GM12873 (cell line): ENCODE results near the gene SYNJ2.

Source experiments
- TF ChIP-seq, protein P1 (sequence below): IDR thresholded peaks from 2 replicates; pipeline ENCODE4 v1.5.1; 2012; ENCODE audit warnings: low read depth, mild to moderate bottlenecking, moderate library complexity, low read length, control low read depth; ENCODE audit not compliant: insufficient read depth; ENCODE audit errors: missing control alignments

SYNJ2 gene

DNA sequence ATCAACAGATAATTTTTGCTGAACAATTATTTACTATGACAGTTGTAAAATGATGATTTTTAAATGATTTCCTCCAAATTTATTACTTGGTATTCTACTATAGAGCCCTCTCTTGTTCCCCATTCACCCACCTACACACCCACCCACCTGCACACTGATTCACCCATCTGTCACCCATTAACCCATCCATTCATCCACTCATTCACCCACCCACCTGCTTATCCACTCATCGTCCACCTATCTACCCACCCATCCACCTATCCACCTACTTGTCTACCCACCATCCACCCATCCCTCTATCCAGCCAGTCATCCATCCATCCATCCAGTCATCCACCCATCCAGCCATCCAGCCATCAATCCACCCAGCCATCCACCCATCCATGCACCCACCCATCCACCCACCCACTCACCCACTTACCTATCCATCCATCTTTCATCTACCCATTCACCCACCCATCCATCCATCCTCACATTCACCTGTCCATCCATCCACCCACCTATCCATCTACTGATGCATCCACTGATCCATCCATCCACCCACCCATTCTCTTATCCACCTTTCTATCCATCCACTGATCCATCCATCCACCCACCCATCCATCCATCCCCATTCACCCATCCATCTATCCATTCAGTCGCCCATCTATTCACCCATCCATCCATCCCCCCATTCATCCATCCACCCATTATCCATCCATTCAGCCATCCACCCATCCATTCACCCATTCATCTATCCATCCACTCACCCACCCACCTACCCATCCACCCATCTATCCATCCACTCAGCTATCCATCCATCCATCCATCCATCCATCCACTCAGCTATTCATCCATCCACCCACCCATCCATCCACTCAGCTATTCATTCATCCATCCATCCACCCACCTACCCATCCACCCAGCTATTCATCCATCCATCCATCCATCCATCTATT lies 72.0 kb downstream of the SYNJ2 start:
- TF ChIP-seq, protein P1, sequence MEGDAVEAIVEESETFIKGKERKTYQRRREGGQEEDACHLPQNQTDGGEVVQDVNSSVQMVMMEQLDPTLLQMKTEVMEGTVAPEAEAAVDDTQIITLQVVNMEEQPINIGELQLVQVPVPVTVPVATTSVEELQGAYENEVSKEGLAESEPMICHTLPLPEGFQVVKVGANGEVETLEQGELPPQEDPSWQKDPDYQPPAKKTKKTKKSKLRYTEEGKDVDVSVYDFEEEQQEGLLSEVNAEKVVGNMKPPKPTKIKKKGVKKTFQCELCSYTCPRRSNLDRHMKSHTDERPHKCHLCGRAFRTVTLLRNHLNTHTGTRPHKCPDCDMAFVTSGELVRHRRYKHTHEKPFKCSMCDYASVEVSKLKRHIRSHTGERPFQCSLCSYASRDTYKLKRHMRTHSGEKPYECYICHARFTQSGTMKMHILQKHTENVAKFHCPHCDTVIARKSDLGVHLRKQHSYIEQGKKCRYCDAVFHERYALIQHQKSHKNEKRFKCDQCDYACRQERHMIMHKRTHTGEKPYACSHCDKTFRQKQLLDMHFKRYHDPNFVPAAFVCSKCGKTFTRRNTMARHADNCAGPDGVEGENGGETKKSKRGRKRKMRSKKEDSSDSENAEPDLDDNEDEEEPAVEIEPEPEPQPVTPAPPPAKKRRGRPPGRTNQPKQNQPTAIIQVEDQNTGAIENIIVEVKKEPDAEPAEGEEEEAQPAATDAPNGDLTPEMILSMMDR: no peak

DNA sequence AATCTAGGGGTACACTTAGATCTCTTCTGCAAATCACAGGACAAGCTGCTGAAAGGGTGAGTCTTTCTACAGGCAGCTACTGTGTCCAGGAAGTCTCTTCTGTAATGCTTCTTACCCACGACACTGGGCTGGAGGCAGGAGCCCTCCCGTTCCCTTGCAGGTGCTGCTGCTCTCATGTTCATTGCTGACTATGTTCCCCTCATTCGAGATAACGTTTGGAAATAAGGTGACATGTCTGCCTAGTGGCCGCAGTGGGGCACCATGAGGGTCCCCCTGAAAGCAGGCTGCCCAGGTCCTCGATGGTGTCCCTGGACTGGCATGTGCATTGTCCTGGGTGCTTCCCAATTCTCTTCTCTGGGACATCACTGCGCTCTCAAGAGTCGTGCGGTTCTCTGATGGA lies 74.7 kb downstream of the SYNJ2 start:
- TF ChIP-seq, protein P1: no peak

DNA sequence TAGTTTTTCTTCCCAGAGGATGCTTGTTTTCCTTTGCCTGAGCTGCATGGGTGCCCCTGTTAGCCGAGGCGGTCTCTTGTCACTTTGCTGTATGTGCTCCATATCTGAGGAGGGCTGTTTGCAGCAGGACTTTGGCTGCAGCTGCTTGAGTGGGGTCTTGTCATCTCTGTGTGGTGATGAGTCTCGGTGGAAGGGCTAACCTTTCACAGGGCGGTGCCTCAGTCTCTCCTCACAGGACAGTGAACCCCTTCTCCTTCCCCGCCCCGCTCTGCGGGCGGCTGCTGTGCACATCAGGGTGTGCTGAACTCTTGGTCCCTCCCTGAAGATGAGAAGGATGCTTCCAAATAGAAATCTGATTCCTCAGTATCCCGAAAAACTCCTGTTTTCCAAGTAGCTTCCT lies 75.1 kb downstream of the SYNJ2 start:
- TF ChIP-seq, protein P1: no peak

DNA sequence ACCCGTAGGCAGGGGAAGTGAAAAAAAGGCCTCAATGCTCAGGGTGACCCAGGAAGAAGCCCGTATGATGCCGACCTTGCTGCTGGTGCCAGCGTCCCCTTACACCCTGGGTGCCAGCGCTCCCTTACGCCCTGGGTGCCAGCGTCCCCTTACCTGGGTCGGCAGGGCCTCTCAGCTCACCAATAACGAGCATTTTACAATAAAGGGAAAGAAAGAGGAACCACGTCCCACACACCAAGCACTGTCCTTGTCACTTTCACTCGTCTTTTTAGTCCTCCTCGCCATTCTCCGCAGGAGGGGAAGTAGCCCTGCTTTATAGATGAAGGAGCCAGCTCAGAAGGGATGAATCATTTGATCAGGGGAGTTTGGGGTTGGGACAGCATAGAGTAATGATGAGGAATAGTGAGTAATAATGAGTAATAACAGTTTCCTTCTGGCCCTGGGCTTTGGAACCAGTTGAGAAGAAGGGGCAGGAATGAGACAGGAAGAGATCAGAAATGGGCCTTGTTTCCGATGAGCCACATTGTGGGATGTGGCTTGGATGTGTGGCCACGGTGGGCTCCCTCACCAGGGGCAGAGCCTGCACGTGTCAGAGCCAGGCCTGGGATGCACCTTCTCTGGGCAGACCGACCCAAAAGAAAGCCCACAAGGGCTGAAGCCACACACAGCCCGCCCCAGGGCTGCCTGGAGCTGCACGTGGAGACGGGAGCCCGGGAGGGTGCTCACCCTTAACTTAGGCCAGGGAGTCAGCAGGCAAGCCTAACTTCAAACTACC lies 75.7 kb downstream of the SYNJ2 start:
- TF ChIP-seq, protein P1: no peak

DNA sequence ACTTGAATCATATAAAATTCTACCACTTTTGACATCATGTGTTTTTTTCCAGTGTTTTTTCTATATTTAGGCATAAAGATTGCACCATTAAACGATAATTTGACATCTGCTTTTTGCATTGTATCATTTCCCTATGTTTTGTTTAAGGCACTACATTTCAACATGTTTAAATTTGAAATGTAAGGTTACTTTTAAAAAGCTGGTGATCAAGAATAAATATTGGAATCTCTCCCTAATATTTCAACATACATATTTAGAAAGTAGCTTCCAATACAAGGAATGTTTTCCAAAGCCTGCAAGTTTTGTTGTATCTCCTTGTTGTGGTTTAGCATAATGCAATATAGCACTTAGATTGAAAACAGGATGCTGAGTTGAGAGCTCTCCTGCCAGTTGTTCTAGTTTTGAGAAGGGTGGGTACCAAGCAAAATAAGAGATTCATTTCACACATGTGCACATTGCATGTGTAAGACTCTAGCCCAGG lies 76.5 kb downstream of the SYNJ2 start:
- TF ChIP-seq, protein P1: no peak

DNA sequence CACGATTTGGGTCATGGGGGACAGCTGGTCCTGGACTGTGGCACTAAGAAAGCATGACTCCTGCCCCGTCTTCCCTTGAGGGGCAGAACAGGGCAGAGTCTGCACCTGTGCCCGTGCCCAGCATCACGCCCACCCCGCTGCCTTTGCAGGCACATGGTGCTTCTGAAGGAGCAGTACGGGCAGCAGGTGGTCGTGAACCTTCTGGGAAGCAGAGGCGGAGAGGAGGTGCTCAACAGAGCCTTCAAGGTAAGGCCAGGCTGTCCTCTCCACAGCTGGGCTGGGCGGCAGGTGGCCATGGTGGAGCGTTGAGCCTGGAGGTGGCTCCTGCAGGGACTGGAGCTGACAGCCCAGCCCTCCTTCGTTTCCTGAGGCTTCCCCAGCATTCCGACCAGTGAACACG lies 77.4 kb downstream of the SYNJ2 start:
- TF ChIP-seq, protein P1: no peak
